Measurements from ENCODE around the gene CALML3. TPM values are rescaled to one million over a fixed set of nuclear protein-coding genes. Genes with fewer than 3 reads are reported as not detected.

CALML3 gene
- total and polyA plus RNA-seq, 2 of the 13 experiments (the other 11 are each of a cell fraction or from before 2014, with no cell fraction given) = not detected

GRCh38 chr10:5547931-5548660 lies 23.3 kb downstream of the CALML3 start (continued):
- TF ChIP-seq ZHX1 (CRISPR knock-in tag; IDR thresholded peaks at IDR 0.05; ENCODE audit: low read depth) = no peak
- TF ChIP-seq WIZ (CRISPR knock-in tag; IDR thresholded peaks at IDR 0.05) = no peak

GRCh38 chr10:5549462-5550249 lies 24.9 kb downstream of the CALML3 start:
- Histone ChIP-seq H3K9me3 (ENCODE audit: low read length) (no peaks in the 10 kb centered on the region), H2AFZ (ENCODE audit: low read length) (no peak overlapping the region), H3K27ac (ENCODE audit: extremely low read length, insufficient read depth, low read length) (peak overlapping the region; percentile 97), H3K27me3 (ENCODE audit: control insufficient read depth in 1 of 2, insufficient read depth in 2 of 2, low read length in 2 of 2) (no peaks in the 10 kb centered on the region; a peak in 1 of 5 replicates), H3K79me2 (ENCODE audit: insufficient read depth, low read length) (no peaks in the 10 kb centered on the region), H4K20me1 (ENCODE audit: insufficient read depth, low read length) (no peaks in the 10 kb centered on the region), H3K4me1 (ENCODE audit: insufficient read depth, low read length) (peaks cover 99% of the 10 kb centered on the region), H3K36me3 (replicated peaks in 1 of 2; ENCODE audit: control insufficient read depth in 1 of 2, insufficient read depth in 2 of 2, low read length in 2 of 2) (no peaks in the 10 kb centered on the region), H3K4me3 (replicated peaks in 1 of 3; ENCODE audit: insufficient read depth in 1 of 3, low read depth in 2 of 3, low read length in 3 of 3) (peak overlapping the region in 1 of 3 experiments; percentile 69; a peak in 2 of 6 replicates), H3K9ac (ENCODE audit: insufficient read depth, low read depth, low read length) (peak overlapping the region; percentile 84), H3K4me2 (ENCODE audit: low read depth, low read length) (peak overlapping the region; percentile 91)
- ATAC-seq = no peak
- no TSS peak for BruUV-seq (replicated peaks)
- ChIA-PET POLR2A (interaction anchor here (0.7 to 5.4 kb wide), 25 partner anchors 9 to 263 kb away, joined by 3 to 73 read pairs (median 7); partner anchors contain the start of genes CALML5, GDI2 and TASOR2), CTCF (ENCODE audit: low intra/inter-chr PET ratio, low total read pairs) (no interaction called here)
- in situ Hi-C loops (cut with HindIII; ENCODE audit: extremely low pct_ligation_motif_present, low pct_unique_long_range_greater_than_20kb) = no loop called here
- FAIRE-seq = no peak
- intact Hi-C loops (cut with micrococcal nuclease; ENCODE audit: unreplicated experiment) = loop anchor here (2.0 kb wide), 3 partner anchors 15 to 73 kb away; no protein-coding TSS in a partner anchor
- 0 out of 2 replicates have a peak, but pooled peaks have one; percentile 25 for TF ChIP-seq KDM1A (CRISPR knock-in tag; IDR thresholded peaks at IDR 0.05)
- TF ChIP-seq SNAPC4 (CRISPR knock-in tag; IDR thresholded peaks at IDR 0.05) = no peak
- no peak for TF ChIP-seq ZNF235 (CRISPR knock-in tag; IDR thresholded peaks at IDR 0.05; ENCODE audit: borderline replicate concordance)
- 0 out of 2 replicates have a peak, but pooled peaks have one; percentile 9 for TF ChIP-seq ZNF607 (CRISPR knock-in tag; IDR thresholded peaks at IDR 0.05; ENCODE audit: borderline replicate concordance)
- peak; percentile 87 for TF ChIP-seq ZNF629 (CRISPR knock-in tag; conservative IDR thresholded peaks at IDR 0.05)
- TF ChIP-seq KAT7 (CRISPR knock-in tag; IDR thresholded peaks at IDR 0.05; ENCODE audit: borderline replicate concordance) = no peak
- WGBS (ENCODE audit: low lambda C conversion rate) = 90% methylated on average over 16 of the region's 16 CpGs
- no peak for DNase-seq (ENCODE audit: low spot score)

Measured in HepG2 (cell line).